Astrocyte (in vitro differentiated cells and primary cell): Measurements from ENCODE around the gene TMEM267. TPM values are rescaled to one million over a fixed set of nuclear protein-coding genes. Genes with fewer than 3 reads are reported as not detected.

Source experiments
- total RNA-seq: library from RNA; stranded (reverse); gene quantifications from 2 replicates; pipeline ENCODE4 v1.2.1, GENCODE V29; 2021

Gene TMEM267
- total RNA-seq, 1 donor from 2014 or later: 20.9 TPM

Other genes starting within 250 kb of the TMEM267 start
- gene HMGCS1, start 170.5 kb downstream of the TMEM267 start, total RNA-seq: 95.9 and 146 TPM in 2 replicates
- gene CCL28, start 71.5 kb downstream of the TMEM267 start, total RNA-seq: 0.16 TPM in 1 of 2 replicates, not detected in the other
- gene C5orf34, start 31.3 kb upstream of the TMEM267 start, total RNA-seq: 2.5 and 3.3 TPM in 2 replicates
- gene PAIP1, start 73.2 kb upstream of the TMEM267 start, total RNA-seq: 95.7 and 101 TPM in 2 replicates
- 38.9 and 44.3 TPM in 2 replicates for gene NNT, start 119.3 kb upstream of the TMEM267 start, total RNA-seq